H9 (cell line): ENCODE measurements around the gene ALDOA. TPM values are rescaled to one million over a fixed set of nuclear protein-coding genes. Genes with fewer than 3 reads are reported as not detected.

ENCODE experiments used
- DNase-seq: peaks from one replicate; pipeline ENCODE4 v3.0.0-alpha.2; 2017
- H2AFZ ChIP-seq: one replicate; pipeline ENCODE4 v1.6.1; 2013; ENCODE audit warnings: mild to moderate bottlenecking, low read length, control low read depth, moderate library complexity
- H2AK5ac ChIP-seq: 2 replicates; pipeline ENCODE4 v1.6.1; 2013; ENCODE audit warnings: low read length, control low read depth, mixed read lengths; ENCODE audit not compliant: insufficient read length
- H2BK120ac ChIP-seq: one replicate; pipeline ENCODE4 v1.6.1; 2013; ENCODE audit warnings: low read depth, mild to moderate bottlenecking, low read length, control low read depth, inconsistent platforms; ENCODE audit not compliant: poor library complexity, severe bottlenecking
- H2BK12ac ChIP-seq: 2 replicates; pipeline ENCODE4 v1.6.1; 2013; ENCODE audit warnings: low read length, control low read depth, mixed read lengths, low read depth; ENCODE audit not compliant: insufficient read length
- H2BK15ac ChIP-seq: 2 replicates; pipeline ENCODE4 v1.6.1; 2013; ENCODE audit warnings: low read depth, low read length, control low read depth
- H2BK20ac ChIP-seq: one replicate; pipeline ENCODE4 v1.6.1; 2013; ENCODE audit warnings: low read depth, mild to moderate bottlenecking, low read length, control low read depth, inconsistent platforms; ENCODE audit not compliant: poor library complexity, severe bottlenecking
- H2BK5ac ChIP-seq: 2 replicates; pipeline ENCODE4 v1.6.1; 2013; ENCODE audit warnings: low read length, control low read depth, mixed read lengths; ENCODE audit not compliant: insufficient read length
- H3K14ac ChIP-seq: 2 replicates; pipeline ENCODE4 v1.6.1; 2013; ENCODE audit warnings: low read length, control low read depth; ENCODE audit not compliant: insufficient read depth
- H3K18ac ChIP-seq: 2 replicates; pipeline ENCODE4 v1.6.1; 2013; ENCODE audit warnings: low read depth, mild to moderate bottlenecking, mixed read lengths, low read length, control low read depth; ENCODE audit not compliant: insufficient read length
- H3K23ac ChIP-seq: 2 replicates; pipeline ENCODE4 v1.6.1; 2013; ENCODE audit warnings: low read length, control low read depth, mixed read lengths, low read depth; ENCODE audit not compliant: insufficient read length
- H3K23me2 ChIP-seq: 2 replicates; pipeline ENCODE4 v1.6.1; 2013; ENCODE audit warnings: low read depth, mild to moderate bottlenecking, mixed read lengths, low read length, control low read depth; ENCODE audit not compliant: insufficient read length, poor library complexity, severe bottlenecking
- H3K27ac ChIP-seq: 2 replicates; pipeline ENCODE4 v1.5.1; 2013; ENCODE audit warnings: low read length, control low read depth, mixed read lengths, low read depth; ENCODE audit not compliant: insufficient read length
- H3K27me3 ChIP-seq: 2 replicates; pipeline ENCODE4 v1.6.1; 2013; ENCODE audit warnings: low read length, control low read depth, inconsistent platforms; ENCODE audit not compliant: insufficient read depth
- H3K4ac ChIP-seq: 2 replicates; pipeline ENCODE4 v1.6.1; 2013; ENCODE audit warnings: low read depth, mild to moderate bottlenecking, control low read depth, inconsistent platforms, low read length, moderate library complexity
- H3K4me1 ChIP-seq: 2 replicates; pipeline ENCODE4 v1.6.1; 2013; ENCODE audit warnings: low read length, control low read depth, inconsistent platforms; ENCODE audit not compliant: insufficient read depth
- H3K4me2 ChIP-seq: 2 replicates; pipeline ENCODE4 v1.6.1; 2013; ENCODE audit warnings: low read length, control low read depth, mixed read lengths; ENCODE audit not compliant: insufficient read length, insufficient read depth
- H3K56ac ChIP-seq: 2 replicates; pipeline ENCODE4 v1.6.1; 2013; ENCODE audit warnings: low read depth, mild to moderate bottlenecking, mixed read lengths, low read length, control low read depth; ENCODE audit not compliant: insufficient read length
- H3K79me1 ChIP-seq: 2 replicates; pipeline ENCODE4 v1.6.1; 2013; ENCODE audit warnings: low read depth, mild to moderate bottlenecking, moderate library complexity, low read length, control low read depth, inconsistent platforms; ENCODE audit not compliant: insufficient read depth, poor library complexity, severe bottlenecking
- H3K79me2 ChIP-seq: 2 replicates; pipeline ENCODE4 v1.6.1; 2013; ENCODE audit warnings: low read length, control low read depth, inconsistent platforms; ENCODE audit not compliant: insufficient read depth
- H3K9ac ChIP-seq: 2 replicates; pipeline ENCODE4 v1.6.1; 2013; ENCODE audit warnings: low read length, control low read depth, mixed read lengths; ENCODE audit not compliant: insufficient read length; ENCODE audit errors: extremely low read depth
- H3K9me3 ChIP-seq: one replicate; pipeline ENCODE4 v1.6.1; 2013; ENCODE audit warnings: low read depth, low read length, inconsistent platforms; ENCODE audit not compliant: control insufficient read depth
- H3T11ph ChIP-seq: one replicate; pipeline ENCODE4 v1.6.1; 2013; ENCODE audit warnings: mild to moderate bottlenecking, low read length, control low read depth, inconsistent platforms
- H4K20me1 ChIP-seq: one replicate; pipeline ENCODE4 v1.6.1; 2013; ENCODE audit not compliant: control insufficient read depth, insufficient read length, insufficient read depth
- H4K5ac ChIP-seq: 2 replicates; pipeline ENCODE4 v1.6.1; 2013; ENCODE audit warnings: low read depth, mild to moderate bottlenecking, mixed read lengths, low read length, control low read depth; ENCODE audit not compliant: insufficient read length
- H4K8ac ChIP-seq: replicated peaks from 2 replicates; pipeline ENCODE4 v1.6.1; 2013; ENCODE audit warnings: low read length, control low read depth, mixed read lengths, low read depth; ENCODE audit not compliant: insufficient read length
- H4K91ac ChIP-seq: 2 replicates; pipeline ENCODE4 v1.6.1; 2013; ENCODE audit warnings: low read depth, mild to moderate bottlenecking, moderate library complexity, mixed read lengths, low read length, control low read depth; ENCODE audit not compliant: insufficient read length
- H3K27ac Mint-ChIP-seq, 3 experiments: 2 replicates in 2 of 3; 3 replicates in 1 of 3; pipeline ENCODE4 v1.8.0; 2020 to 2021; ENCODE audit warnings: mixed read lengths in 3 of 3, mild to moderate bottlenecking in 1 of 3, moderate library complexity in 1 of 3
- H3K27me3 Mint-ChIP-seq: 2 replicates; pipeline ENCODE4 v1.8.0; 2021; ENCODE audit warnings: low read depth, mild to moderate bottlenecking, moderate library complexity, mixed read lengths
- H3K36me3 Mint-ChIP-seq, 3 experiments: 2 replicates in 2 of 3; 3 replicates in 1 of 3; pipeline ENCODE4 v1.8.0; 2020 to 2021; ENCODE audit warnings: low read depth in 3 of 3, mixed read lengths in 3 of 3; ENCODE audit not compliant: insufficient read depth in 1 of 3
- H3K4me1 Mint-ChIP-seq, 2 experiments: 2 replicates each; pipeline ENCODE4 v1.8.0; 2020; ENCODE audit warnings: mixed read lengths in 2 of 2
- H3K4me3 Mint-ChIP-seq, 2 experiments: 2 replicates in 1 of 2; 3 replicates in 1 of 2; pipeline ENCODE4 v1.8.0; 2020 to 2021; ENCODE audit warnings: mild to moderate bottlenecking in 2 of 2, mixed read lengths in 2 of 2, moderate library complexity in 1 of 2
- H3K9me3 Mint-ChIP-seq, 2 experiments: 2 replicates in 1 of 2; 3 replicates in 1 of 2; pipeline ENCODE4 v1.8.0; 2020; ENCODE audit warnings: mild to moderate bottlenecking in 2 of 2, mixed read lengths in 2 of 2, moderate library complexity in 1 of 2
- CTCF ChIP-seq: fragments of 200-600 bp; sonication (generic); conservative IDR thresholded peaks from 3 replicates; pipeline ENCODE4 v1.8.0; 2021; ENCODE audit warnings: antibody characterized with exemption, mild to moderate bottlenecking
- WGBS: extraction: QIAGEN DNeasy Blood & Tissue Kit; methylation state at CpG from one replicate; pipeline ENCODE4 v1.1.7; 2013; ENCODE audit warnings: missing lambda C conversion rate, low lambda C conversion rate, mixed read lengths; ENCODE audit not compliant: insufficient read length; ENCODE audit errors: extremely low coverage; 5-methylcytosine and 5-hydroxymethylcytosine counted together
- total RNA-seq: library from RNA; stranded (reverse); gene quantifications from 2 replicates; pipeline ENCODE4 v1.2.1, GENCODE V29; 2021

Gene ALDOA
- total RNA-seq, 1 experiment from 2014 or later: 1,356 TPM

GRCh38 chr16:30054451-30054850, 11.1 kb upstream of the ALDOA start:
- Histone ChIP-seq H3K79me2 (no peaks in the 10 kb centered on the region), H3K4me2 (no peak overlapping the region), H3K56ac (no peak overlapping the region), H4K8ac (no peak overlapping the region), H2BK20ac (no peak overlapping the region), H2BK15ac (no peak overlapping the region), H3K27ac (no peak overlapping the region), H3T11ph (no peak overlapping the region), H4K5ac (no peak overlapping the region), H3K23ac (no peak overlapping the region), H2AFZ (no peak overlapping the region), H3K9ac (no peak overlapping the region), H3K23me2 (peaks cover 9% of the 10 kb centered on the region), H3K4ac (no peak overlapping the region), H3K4me1 (no peaks in the 10 kb centered on the region), H3K18ac (no peak overlapping the region), H4K91ac (no peak overlapping the region), H3K79me1 (no peaks in the 10 kb centered on the region), H2BK120ac (no peak overlapping the region), H2BK12ac (no peak overlapping the region), H4K20me1 (no peaks in the 10 kb centered on the region), H3K14ac (no peak overlapping the region), H3K9me3 (no peaks in the 10 kb centered on the region), H2AK5ac (no peak overlapping the region), H3K27me3 (no peaks in the 10 kb centered on the region), H2BK5ac (no peak overlapping the region)
- WGBS: no CpG with 5 or more reads among the region's 8 CpGs
- H3K27ac Mint-ChIP-seq: no peak overlapping the region
- TF ChIP-seq CTCF: no peak
- peaks cover 14% of the 10 kb centered on the region for H3K27me3 Mint-ChIP-seq
- H3K4me3 Mint-ChIP-seq: peak overlapping the region; percentile 42 to 69
- no peaks in the 10 kb centered on the region for H3K36me3 Mint-ChIP-seq
- no peaks in the 10 kb centered on the region for H3K9me3 Mint-ChIP-seq
- peaks cover 13 to 16% of the 10 kb centered on the region in 2 experiments for H3K4me1 Mint-ChIP-seq
- no peak for DNase-seq
